ENCODE data around the gene CLDN5.
A peak's percentile ranks its signal among the peaks of the same experiment; 100 is the strongest.
"Not testable (repeated sequence)": the region's sequence is repeated elsewhere in the genome, so short reads cannot be mapped to it uniquely, and the experiment has no call there.

Gene CLDN5

DNA sequence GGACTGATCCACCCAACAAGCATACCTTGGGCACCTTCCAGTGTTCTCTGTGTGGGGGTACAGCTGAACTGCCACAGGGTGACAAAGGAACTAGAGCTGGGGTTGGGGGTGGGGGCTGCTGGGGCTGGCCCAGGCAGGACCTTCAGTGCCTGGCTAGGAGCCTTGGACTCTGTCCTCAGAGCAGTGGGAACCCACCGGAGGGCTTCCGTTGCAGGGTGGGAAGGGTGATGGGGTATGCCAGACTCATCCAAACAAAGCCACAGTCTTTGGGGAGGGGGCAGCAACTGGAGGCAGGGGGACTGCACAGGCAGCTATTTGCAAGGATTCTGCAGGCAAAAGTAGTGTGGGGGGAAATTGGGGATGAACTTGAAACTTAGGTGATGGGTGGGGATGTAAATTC, 35.7 kb upstream of the CLDN5 start:
- Histone ChIP-seq H3K9me3 (ENCODE audit: insufficient read depth, low read depth, low read length) (no peaks in the 10 kb centered on the region), H3K36me3 (ENCODE audit: insufficient read depth, low read length) (no peaks in the 10 kb centered on the region), H3K4me3 (ENCODE audit: low read length) (no peak overlapping the region), H3K9ac (ENCODE audit: low read depth, low read length) (no peak overlapping the region), H3K4me1 (ENCODE audit: insufficient read depth, low read length) (peaks cover 2% of the 10 kb centered on the region), H3K27ac (ENCODE audit: low read depth, low read length) (no peak overlapping the region), H3K27me3 (ENCODE audit: insufficient read depth, low read length) (no peaks in the 10 kb centered on the region)
- 96% methylated on average over 2 of the region's 2 CpGs for WGBS

DNA sequence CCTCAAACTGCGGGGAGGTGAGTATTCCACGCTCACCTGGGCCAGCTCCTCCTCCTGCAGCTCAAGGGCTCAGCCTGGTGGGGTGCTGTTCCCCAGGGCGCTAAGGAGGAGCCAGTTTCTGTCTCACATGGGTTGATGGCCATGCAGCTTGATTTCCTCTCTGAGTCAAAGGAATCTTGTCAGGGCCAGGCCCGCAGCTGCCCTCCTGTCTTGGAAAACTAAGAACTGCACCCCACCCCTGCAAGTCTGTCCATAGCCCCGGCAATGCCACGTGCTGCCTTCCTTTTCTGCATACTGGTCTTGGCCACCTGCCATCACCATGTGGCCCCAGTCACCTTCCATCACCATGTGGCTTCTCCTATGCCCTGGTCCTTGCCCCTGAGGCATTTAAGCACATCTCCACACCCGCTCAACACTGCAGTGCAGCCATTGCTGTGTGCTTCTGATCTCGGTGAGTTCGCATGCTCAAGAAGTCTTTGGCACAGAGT, 35.2 kb upstream of the CLDN5 start:
- no peak overlapping the region for H3K27ac ChIP-seq (ENCODE audit: low read depth, low read length)
- no peaks in the 10 kb centered on the region for H3K36me3 ChIP-seq (ENCODE audit: insufficient read depth, low read length)
- no peaks in the 10 kb centered on the region for H3K27me3 ChIP-seq (ENCODE audit: insufficient read depth, low read length)
- H3K9me3 ChIP-seq (ENCODE audit: insufficient read depth, low read depth, low read length): no peaks in the 10 kb centered on the region
- WGBS: 86% methylated on average over 9 of the region's 9 CpGs
- no peak overlapping the region for H3K9ac ChIP-seq (ENCODE audit: low read depth, low read length)
- peaks cover 8% of the 10 kb centered on the region for H3K4me1 ChIP-seq (ENCODE audit: insufficient read depth, low read length)
- H3K4me3 ChIP-seq (ENCODE audit: low read length): no peak overlapping the region

DNA sequence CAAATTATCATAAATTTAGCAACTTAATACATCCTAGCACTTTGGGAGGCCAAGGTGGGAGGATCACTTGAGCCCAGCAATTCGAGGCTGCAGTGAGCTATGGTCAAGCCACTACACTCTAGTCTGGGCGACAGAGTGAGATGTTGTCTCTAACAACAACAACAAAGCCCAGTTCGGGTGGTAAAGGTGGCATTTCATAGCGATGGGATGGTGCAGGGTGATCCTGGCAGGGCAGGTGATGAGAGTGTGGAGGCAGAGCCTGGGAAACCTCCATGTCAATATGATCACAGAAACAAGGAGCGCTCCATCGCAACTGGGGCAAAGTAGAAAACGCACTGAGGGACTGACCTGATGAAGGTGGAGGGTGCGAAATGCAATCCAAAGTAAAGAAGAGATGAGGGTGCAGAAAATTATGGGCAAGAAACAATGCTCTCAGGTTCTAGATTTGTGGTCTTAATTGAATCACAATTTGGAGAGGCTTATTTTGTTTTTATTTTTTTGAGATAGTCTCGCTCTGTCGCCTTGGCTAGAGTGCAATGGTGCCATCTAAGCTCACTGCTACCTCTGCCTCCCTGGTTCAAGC, 32.8 kb upstream of the CLDN5 start:
- Histone ChIP-seq H3K27me3 (ENCODE audit: insufficient read depth, low read length) (no peaks in the 10 kb centered on the region), H3K4me3 (ENCODE audit: low read length) (no peak overlapping the region)
- WGBS: 94% methylated on average over 10 of the region's 10 CpGs

DNA sequence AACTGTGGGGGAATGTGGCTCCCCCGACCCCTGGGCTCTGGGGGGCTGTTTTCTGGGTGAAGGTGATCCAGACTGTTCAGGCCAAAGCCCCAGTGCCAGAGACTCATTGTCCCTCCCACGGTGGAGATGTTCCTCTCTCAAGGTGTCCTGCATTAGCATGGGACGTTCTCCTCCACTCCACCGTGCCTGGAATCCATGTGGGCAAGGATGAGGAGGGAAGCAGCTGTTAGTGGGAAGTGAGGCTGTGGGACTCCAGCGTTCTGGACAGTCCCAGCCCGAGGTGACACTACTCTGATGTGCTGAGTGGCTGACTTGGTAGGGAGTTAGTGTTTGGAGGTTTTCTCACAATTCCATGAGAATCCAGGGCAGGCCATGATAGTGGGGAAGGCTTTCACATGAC, 31.4 kb upstream of the CLDN5 start:
- no peak overlapping the region for H3K27ac ChIP-seq (ENCODE audit: low read depth, low read length)
- no peaks in the 10 kb centered on the region for H3K9me3 ChIP-seq (ENCODE audit: insufficient read depth, low read depth, low read length)
- no peaks in the 10 kb centered on the region for H3K36me3 ChIP-seq (ENCODE audit: insufficient read depth, low read length)
- no peak overlapping the region for H3K9ac ChIP-seq (ENCODE audit: low read depth, low read length)
- WGBS: 90% methylated on average over 6 of the region's 6 CpGs
- no peaks in the 10 kb centered on the region for H3K27me3 ChIP-seq (ENCODE audit: insufficient read depth, low read length)
- H3K4me1 ChIP-seq (ENCODE audit: insufficient read depth, low read length): peaks cover 10% of the 10 kb centered on the region
- H3K4me3 ChIP-seq (ENCODE audit: low read length): no peak overlapping the region

More for the DNA sequence above, 32.8 kb upstream of the CLDN5 start:
- Histone ChIP-seq H3K36me3 (ENCODE audit: insufficient read depth, low read length) (no peaks in the 10 kb centered on the region), H3K27ac (ENCODE audit: low read depth, low read length) (no peak overlapping the region), H3K9ac (ENCODE audit: low read depth, low read length) (no peak overlapping the region), H3K4me1 (ENCODE audit: insufficient read depth, low read length) (peaks cover 10% of the 10 kb centered on the region), H3K9me3 (ENCODE audit: insufficient read depth, low read depth, low read length) (no peaks in the 10 kb centered on the region)

DNA sequence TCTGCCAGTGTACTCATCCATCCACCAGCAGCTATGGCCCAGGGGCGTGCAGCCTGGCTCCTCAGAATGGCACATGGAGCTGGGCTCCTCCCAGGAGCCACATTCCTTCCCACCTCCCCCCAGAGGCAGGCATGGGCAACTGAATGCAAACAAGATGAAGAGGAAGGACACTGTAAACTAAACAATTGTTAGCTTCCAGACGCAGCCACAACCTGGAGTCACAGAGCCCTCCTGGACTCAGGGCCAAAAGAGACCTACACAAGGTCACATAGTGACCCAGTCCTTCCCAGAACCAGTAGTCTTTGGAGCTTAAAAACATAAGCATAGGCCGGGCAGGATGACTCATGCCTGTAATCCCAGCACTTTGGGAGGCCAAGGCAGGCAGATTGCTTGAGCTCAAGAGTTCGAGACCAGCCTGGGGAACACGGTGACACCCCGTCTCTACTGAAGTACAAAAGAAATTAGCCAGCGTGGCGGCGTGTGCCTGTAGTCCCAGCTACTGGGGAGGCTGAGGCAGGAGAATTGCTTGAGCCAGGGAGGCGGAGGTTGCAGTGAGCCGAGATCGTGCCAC, 30.7 kb upstream of the CLDN5 start:
- WGBS: 72% methylated on average over 11 of the region's 12 CpGs
- Histone ChIP-seq H3K4me3 (ENCODE audit: low read length) (no peak overlapping the region), H3K9ac (ENCODE audit: low read depth, low read length) (peak overlapping the region; percentile 35; the same call in 1 of the 2 replicates), H3K4me1 (ENCODE audit: insufficient read depth, low read length) (peaks cover 10% of the 10 kb centered on the region), H3K27me3 (ENCODE audit: insufficient read depth, low read length) (no peaks in the 10 kb centered on the region), H3K27ac (ENCODE audit: low read depth, low read length) (peak overlapping the region; percentile 6; the same call in 1 of the 2 replicates), H3K36me3 (ENCODE audit: insufficient read depth, low read length) (no peaks in the 10 kb centered on the region), H3K9me3 (ENCODE audit: insufficient read depth, low read depth, low read length) (no peaks in the 10 kb centered on the region)

DNA sequence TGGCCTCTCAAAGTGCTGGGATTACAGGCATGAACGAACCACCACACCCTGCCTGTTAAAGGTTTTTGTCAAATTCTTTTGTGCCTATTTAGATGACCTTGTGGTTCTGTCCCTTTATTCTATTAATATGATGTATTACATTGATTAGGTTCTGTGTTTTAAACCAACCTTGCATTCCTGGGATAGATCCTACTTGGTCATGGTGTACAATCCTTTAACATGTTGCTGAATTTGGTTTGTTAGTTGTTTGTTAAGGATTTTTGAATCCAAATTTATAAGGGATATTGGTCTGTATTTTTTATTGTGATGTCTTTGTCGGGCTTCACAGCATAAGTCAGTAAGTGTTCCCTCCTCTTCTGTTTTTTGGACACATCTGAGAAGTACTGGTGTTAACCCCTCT, 29.0 kb upstream of the CLDN5 start:
- Histone ChIP-seq H3K27ac (ENCODE audit: low read depth, low read length) (no peak overlapping the region), H3K4me1 (ENCODE audit: insufficient read depth, low read length) (peaks cover 10% of the 10 kb centered on the region), H3K4me3 (ENCODE audit: low read length) (no peak overlapping the region), H3K27me3 (ENCODE audit: insufficient read depth, low read length) (no peaks in the 10 kb centered on the region), H3K9ac (ENCODE audit: low read depth, low read length) (no peak overlapping the region), H3K36me3 (ENCODE audit: insufficient read depth, low read length) (no peaks in the 10 kb centered on the region), H3K9me3 (ENCODE audit: insufficient read depth, low read depth, low read length) (no peaks in the 10 kb centered on the region)
- 91% methylated on average over 2 of the region's 2 CpGs for WGBS

DNA sequence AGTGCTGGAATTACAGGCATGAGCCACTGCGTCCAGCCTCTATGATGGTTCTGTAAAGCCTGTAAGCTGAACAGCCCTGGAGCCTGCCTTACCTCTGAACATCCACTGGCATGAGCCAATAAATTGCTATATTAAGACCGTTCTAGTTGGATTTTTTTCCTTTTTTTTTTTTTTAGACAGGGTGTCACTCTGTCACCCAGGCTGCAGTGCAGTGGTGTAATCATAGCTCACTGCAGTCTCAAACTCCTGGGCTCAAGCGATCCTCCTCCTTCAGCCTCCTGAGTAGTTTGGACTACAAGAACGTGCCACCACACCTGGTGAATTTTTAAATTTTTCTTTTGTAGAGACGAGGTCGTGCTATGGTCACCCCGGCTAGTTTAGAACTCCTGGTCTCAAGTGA, 26.2 kb upstream of the CLDN5 start:
- Histone ChIP-seq H3K27me3 (ENCODE audit: insufficient read depth, low read length) (no peaks in the 10 kb centered on the region), H3K36me3 (ENCODE audit: insufficient read depth, low read length) (no peaks in the 10 kb centered on the region), H3K27ac (ENCODE audit: low read depth, low read length) (no peak overlapping the region), H3K4me3 (ENCODE audit: low read length) (no peak overlapping the region), H3K4me1 (ENCODE audit: insufficient read depth, low read length) (peaks cover 10% of the 10 kb centered on the region), H3K9me3 (ENCODE audit: insufficient read depth, low read depth, low read length) (no peaks in the 10 kb centered on the region), H3K9ac (ENCODE audit: low read depth, low read length) (no peak overlapping the region)
- WGBS: 94% methylated on average over 7 of the region's 7 CpGs

DNA sequence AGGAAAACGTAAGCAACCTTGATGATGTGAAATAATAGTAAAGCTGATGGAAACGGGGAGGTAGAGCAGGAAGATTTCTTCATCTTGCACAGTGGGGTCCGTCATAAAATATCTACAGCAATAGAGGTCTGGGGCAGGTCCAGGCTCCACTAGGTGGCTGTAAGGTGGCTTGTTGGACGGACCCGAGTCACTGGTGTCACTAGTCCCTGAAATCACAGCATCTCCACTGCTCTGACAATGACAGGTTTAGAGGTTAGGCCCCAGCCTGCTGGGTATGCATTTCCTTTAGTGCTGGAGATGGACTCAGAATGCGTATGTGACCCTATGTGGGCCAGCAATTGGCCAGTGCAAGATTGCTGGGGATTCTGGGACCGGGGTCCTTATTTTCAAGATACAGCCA, 25.2 kb upstream of the CLDN5 start:
- Histone ChIP-seq H3K9ac (ENCODE audit: low read depth, low read length) (no peak overlapping the region), H3K27me3 (ENCODE audit: insufficient read depth, low read length) (no peaks in the 10 kb centered on the region), H3K4me3 (ENCODE audit: low read length) (no peak overlapping the region), H3K9me3 (ENCODE audit: insufficient read depth, low read depth, low read length) (no peaks in the 10 kb centered on the region), H3K36me3 (ENCODE audit: insufficient read depth, low read length) (no peaks in the 10 kb centered on the region), H3K27ac (ENCODE audit: low read depth, low read length) (no peak overlapping the region), H3K4me1 (ENCODE audit: insufficient read depth, low read length) (peaks cover 3% of the 10 kb centered on the region)
- 92% methylated on average over 7 of the region's 7 CpGs for WGBS

DNA sequence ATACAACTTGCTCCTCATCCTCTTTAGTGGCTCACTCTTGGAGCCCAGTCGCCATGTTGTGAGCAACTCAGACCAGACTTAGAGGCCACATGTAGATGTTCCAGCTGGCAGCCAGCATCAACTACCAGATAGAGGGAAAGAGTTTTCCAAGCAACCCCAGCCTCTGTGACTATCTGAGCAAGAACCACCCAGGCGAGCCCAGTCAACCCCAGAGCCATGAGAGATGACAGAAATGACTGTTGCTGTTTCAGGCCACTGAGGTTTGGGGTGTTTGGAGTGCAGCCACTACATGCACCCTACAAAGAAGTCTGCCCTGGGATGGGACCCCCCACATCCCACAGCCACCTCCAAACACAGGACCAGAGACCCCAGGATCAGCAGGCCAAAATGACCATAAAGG, 24.8 kb upstream of the CLDN5 start:
- H3K27me3 ChIP-seq (ENCODE audit: insufficient read depth, low read length): no peaks in the 10 kb centered on the region
- WGBS: 79% methylated on average over 2 of the region's 2 CpGs
- no peak overlapping the region for H3K27ac ChIP-seq (ENCODE audit: low read depth, low read length)
- no peak overlapping the region for H3K4me3 ChIP-seq (ENCODE audit: low read length)
- no peak overlapping the region for H3K9ac ChIP-seq (ENCODE audit: low read depth, low read length)
- no peaks in the 10 kb centered on the region for H3K36me3 ChIP-seq (ENCODE audit: insufficient read depth, low read length)
- H3K9me3 ChIP-seq (ENCODE audit: insufficient read depth, low read depth, low read length): no peaks in the 10 kb centered on the region
- H3K4me1 ChIP-seq (ENCODE audit: insufficient read depth, low read length): no peaks in the 10 kb centered on the region

DNA sequence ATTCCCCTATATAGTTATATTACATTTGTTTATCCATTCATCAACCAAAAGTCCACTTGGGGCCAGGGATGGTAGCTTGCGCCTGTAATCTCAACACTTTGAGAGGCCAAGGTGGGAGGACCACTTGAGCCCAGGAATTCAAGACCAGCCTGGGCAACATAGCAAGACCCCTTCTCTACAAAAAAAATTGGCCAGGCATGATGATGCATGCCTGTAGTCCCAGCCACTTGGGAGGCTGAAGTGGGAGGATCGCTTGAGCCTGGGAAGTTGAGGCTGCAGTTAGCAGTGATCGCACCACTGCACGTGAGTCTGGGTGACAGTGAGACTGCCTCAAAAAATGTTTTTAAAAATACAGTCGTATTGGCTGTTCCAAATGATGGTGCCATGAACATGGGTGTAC, 24.2 kb upstream of the CLDN5 start:
- H3K36me3 ChIP-seq (ENCODE audit: insufficient read depth, low read length); H3K4me1 ChIP-seq (ENCODE audit: insufficient read depth, low read length); H3K27ac ChIP-seq (ENCODE audit: low read depth, low read length); H3K9ac ChIP-seq (ENCODE audit: low read depth, low read length); H3K4me3 ChIP-seq (ENCODE audit: low read length); H3K9me3 ChIP-seq (ENCODE audit: insufficient read depth, low read depth, low read length); H3K27me3 ChIP-seq (ENCODE audit: insufficient read depth, low read length): not testable (repeated sequence)
- 96% methylated on average over 5 of the region's 5 CpGs for WGBS

DNA sequence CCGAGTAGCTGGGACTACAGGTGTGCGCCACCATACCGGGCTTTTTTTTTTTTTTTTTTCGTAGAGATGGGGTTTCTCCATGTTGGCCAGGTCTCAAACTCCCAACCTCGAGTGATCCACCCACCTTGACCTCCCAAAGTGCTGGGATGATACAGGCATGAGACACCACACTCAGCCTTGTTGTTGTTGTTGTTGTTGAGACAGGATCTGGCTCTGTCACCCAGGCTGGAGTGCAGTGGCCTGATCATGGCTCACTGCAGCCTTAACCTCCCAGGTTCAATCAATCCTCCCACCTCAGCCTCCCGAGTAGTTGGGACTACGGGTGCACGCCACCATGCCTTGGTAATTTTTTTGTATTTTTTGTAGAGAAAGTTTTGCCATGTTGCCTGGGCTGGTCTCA, 23.4 kb upstream of the CLDN5 start:
- no peak overlapping the region for H3K4me3 ChIP-seq (ENCODE audit: low read length)
- WGBS: 99% methylated on average over 8 of the region's 8 CpGs
- H3K9me3 ChIP-seq (ENCODE audit: insufficient read depth, low read depth, low read length): no peaks in the 10 kb centered on the region
- no peaks in the 10 kb centered on the region for H3K4me1 ChIP-seq (ENCODE audit: insufficient read depth, low read length)
- no peaks in the 10 kb centered on the region for H3K27me3 ChIP-seq (ENCODE audit: insufficient read depth, low read length)
- no peak overlapping the region for H3K9ac ChIP-seq (ENCODE audit: low read depth, low read length)
- H3K36me3 ChIP-seq (ENCODE audit: insufficient read depth, low read length): no peaks in the 10 kb centered on the region
- H3K27ac ChIP-seq (ENCODE audit: low read depth, low read length): no peak overlapping the region

DNA sequence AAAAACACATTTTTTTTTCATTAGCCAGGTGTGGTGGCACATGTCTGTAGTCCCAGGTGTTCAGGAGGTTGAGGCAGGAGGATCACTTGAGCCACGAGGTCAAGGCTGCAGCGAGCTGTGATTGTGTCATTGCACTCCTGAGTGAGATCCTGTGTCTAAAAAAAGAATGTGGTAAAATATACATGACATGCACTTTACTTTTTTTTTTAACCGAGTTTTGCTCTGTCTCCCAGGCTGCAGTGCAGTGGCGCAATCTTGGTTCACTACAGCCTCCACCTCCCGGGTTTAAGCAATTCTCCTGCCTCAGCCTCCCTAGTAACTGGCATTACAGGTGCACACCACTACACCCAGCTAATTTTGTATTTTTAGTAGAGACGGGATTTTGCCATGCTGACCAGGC, 22.5 kb upstream of the CLDN5 start:
- no peaks in the 10 kb centered on the region for H3K4me1 ChIP-seq (ENCODE audit: insufficient read depth, low read length)
- H3K27ac ChIP-seq (ENCODE audit: low read depth, low read length): no peak overlapping the region
- no peaks in the 10 kb centered on the region for H3K36me3 ChIP-seq (ENCODE audit: insufficient read depth, low read length)
- H3K27me3 ChIP-seq (ENCODE audit: insufficient read depth, low read length): no peaks in the 10 kb centered on the region
- H3K9ac ChIP-seq (ENCODE audit: low read depth, low read length): no peak overlapping the region
- no peak overlapping the region for H3K4me3 ChIP-seq (ENCODE audit: low read length)
- no peaks in the 10 kb centered on the region for H3K9me3 ChIP-seq (ENCODE audit: insufficient read depth, low read depth, low read length)
- WGBS: 86% methylated on average over 6 of the region's 6 CpGs

All from HUES64 (cell line).